Measurements from ENCODE around the gene SH3TC2. TPM values are rescaled to one million over a fixed set of nuclear protein-coding genes. Genes with fewer than 3 reads are reported as not detected.

SH3TC2 gene
- total RNA-seq, 2 donors from 2014 or later: 0.33 to 8.6 TPM

DNA sequence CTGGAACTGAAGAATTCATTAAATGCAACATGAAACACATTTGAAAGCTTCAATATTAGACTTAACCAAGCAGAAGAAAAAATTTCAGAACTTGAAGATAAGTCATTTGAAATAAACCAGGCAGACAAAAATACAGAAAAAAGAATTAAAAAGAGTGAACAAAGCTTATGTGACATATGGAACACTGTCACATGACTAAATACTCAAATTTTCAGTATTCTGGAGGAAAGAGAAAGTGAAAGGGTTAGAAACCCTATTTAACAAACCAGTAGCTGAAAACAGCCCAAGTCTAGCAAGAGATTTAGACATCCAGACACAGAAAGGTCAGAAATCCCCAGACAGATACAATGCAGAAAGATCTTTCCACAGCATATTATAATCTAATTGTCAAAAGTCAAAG is 37.1 kb upstream of the SH3TC2 start:
- Histone ChIP-seq H3K27me3 (no peaks in the 10 kb centered on the region), H3K27ac (no peak overlapping the region), H3K36me3 (replicated peaks in 1 of 2; ENCODE audit: insufficient read depth in 1 of 2, low read depth in 2 of 2) (no peaks in the 10 kb centered on the region), H3K9me3 (no peaks in the 10 kb centered on the region), H3K4me3 (no peak overlapping the region), H3K4me1 (no peaks in the 10 kb centered on the region)
- ATAC-seq (no peak), DNase-seq (no peak)
- TF ChIP-seq, protein P1, sequence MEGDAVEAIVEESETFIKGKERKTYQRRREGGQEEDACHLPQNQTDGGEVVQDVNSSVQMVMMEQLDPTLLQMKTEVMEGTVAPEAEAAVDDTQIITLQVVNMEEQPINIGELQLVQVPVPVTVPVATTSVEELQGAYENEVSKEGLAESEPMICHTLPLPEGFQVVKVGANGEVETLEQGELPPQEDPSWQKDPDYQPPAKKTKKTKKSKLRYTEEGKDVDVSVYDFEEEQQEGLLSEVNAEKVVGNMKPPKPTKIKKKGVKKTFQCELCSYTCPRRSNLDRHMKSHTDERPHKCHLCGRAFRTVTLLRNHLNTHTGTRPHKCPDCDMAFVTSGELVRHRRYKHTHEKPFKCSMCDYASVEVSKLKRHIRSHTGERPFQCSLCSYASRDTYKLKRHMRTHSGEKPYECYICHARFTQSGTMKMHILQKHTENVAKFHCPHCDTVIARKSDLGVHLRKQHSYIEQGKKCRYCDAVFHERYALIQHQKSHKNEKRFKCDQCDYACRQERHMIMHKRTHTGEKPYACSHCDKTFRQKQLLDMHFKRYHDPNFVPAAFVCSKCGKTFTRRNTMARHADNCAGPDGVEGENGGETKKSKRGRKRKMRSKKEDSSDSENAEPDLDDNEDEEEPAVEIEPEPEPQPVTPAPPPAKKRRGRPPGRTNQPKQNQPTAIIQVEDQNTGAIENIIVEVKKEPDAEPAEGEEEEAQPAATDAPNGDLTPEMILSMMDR (IDR thresholded peaks at IDR 0.05): no peak
- no peak for TF ChIP-seq POLR2A (IDR thresholded peaks at IDR 0.05)
- intact Hi-C loops (cut with DNase I): loop anchor here (10.0 kb wide), 1 partner anchor 365 kb away; no protein-coding TSS in a partner anchor

DNA sequence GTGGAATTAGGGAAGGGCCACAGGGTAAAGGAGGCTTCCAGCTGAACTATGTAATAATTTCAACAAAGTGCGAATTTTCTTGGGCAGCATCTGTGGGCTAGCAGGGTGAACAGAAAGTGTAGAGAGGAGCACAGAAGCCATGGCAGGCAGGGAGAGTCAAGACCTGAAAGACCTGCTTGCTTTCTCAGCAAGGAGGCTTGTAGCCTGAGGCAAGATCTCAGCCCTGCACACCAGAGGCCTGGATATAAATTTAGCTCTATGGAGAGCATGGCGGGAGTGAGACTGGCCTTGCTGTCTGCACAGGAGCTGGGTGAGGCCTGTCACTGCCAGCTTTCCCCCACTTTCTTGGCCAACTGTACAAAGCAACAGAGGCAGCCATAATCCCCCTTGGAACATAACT is 32.1 kb upstream of the SH3TC2 start:
- WGBS, 2 donors: 82 to 92% methylated on average over 2 of the region's 2 CpGs
- no peak for ATAC-seq
- H3K27ac ChIP-seq: no peak overlapping the region
- no peaks in the 10 kb centered on the region for H3K4me1 ChIP-seq
- H3K9me3 ChIP-seq: no peaks in the 10 kb centered on the region
- H3K27me3 ChIP-seq: no peaks in the 10 kb centered on the region
- H3K36me3 ChIP-seq (replicated peaks in 1 of 2; ENCODE audit: insufficient read depth in 1 of 2, low read depth in 2 of 2): no peaks in the 10 kb centered on the region
- intact Hi-C loops (cut with DNase I): no loop called here
- no peak for TF ChIP-seq POLR2A (IDR thresholded peaks at IDR 0.05)
- TF ChIP-seq, protein P1 (IDR thresholded peaks at IDR 0.05): no peak
- no peak for DNase-seq
- no peak overlapping the region for H3K4me3 ChIP-seq

DNA sequence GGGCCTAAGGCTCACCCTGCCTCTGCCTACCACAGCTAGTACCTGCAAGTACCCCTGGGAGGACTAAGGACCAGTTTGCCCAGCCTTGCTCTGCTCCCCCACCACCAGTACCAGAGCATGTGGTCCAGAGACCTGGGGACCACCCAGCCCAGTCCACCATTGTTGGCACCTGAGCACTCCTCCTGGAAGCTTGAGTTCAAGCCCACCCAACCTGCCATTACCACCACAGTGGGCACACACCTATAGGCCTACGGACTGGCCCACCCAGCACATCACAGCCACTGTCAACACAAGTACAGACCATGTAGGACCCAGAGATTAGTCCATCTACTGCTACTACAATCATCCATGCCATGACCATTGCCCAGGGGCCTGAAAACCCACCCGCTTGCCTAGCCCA is 30.8 kb upstream of the SH3TC2 start:
- intact Hi-C loops (cut with DNase I): no loop called here
- Histone ChIP-seq H3K27me3 (no peaks in the 10 kb centered on the region), H3K36me3 (replicated peaks in 1 of 2; ENCODE audit: insufficient read depth in 1 of 2, low read depth in 2 of 2) (no peaks in the 10 kb centered on the region), H3K27ac (no peak overlapping the region), H3K9me3 (no peaks in the 10 kb centered on the region), H3K4me3 (no peak overlapping the region), H3K4me1 (no peaks in the 10 kb centered on the region)
- WGBS, 2 donors: 42% methylated on average over 2 of the region's 2 CpGs; no CpG with 5 or more reads in 1 of the 2 donors
- DNase-seq (no peak), ATAC-seq (no peak)
- TF ChIP-seq POLR2A (IDR thresholded peaks at IDR 0.05): no peak
- TF ChIP-seq, protein P1 (IDR thresholded peaks at IDR 0.05): no peak

DNA sequence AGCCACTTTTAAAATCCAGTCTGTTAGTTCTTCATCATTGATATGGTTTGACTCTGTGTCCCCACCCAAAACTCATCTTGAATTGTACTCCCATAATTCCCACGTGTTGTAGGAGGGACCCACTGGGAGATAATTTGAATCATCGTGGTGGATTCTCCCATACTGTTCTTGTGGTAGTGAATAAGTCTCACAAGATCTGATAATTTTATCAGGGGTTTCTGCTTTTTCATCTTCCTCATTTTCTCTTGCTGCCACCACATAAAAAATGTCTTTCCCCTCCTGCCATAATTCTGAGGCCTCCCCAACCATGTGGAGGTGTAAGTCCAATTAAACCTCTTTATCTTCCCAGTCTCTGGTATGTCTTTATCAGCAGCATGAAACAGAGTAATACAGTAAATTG is 26.9 kb upstream of the SH3TC2 start:
- 34 to 45% methylated on average over 2 of the region's 2 CpGs for WGBS, 2 donors
- no peaks in the 10 kb centered on the region for H3K36me3 ChIP-seq (replicated peaks in 1 of 2; ENCODE audit: insufficient read depth in 1 of 2, low read depth in 2 of 2)
- no peak for ATAC-seq
- H3K27me3 ChIP-seq: no peaks in the 10 kb centered on the region
- H3K4me1 ChIP-seq: no peaks in the 10 kb centered on the region
- no peaks in the 10 kb centered on the region for H3K9me3 ChIP-seq
- DNase-seq: no peak
- no peak overlapping the region for H3K4me3 ChIP-seq
- TF ChIP-seq, protein P1 (IDR thresholded peaks at IDR 0.05): no peak
- no peak for TF ChIP-seq POLR2A (IDR thresholded peaks at IDR 0.05)
- intact Hi-C loops (cut with DNase I): no loop called here
- no peak overlapping the region for H3K27ac ChIP-seq

DNA sequence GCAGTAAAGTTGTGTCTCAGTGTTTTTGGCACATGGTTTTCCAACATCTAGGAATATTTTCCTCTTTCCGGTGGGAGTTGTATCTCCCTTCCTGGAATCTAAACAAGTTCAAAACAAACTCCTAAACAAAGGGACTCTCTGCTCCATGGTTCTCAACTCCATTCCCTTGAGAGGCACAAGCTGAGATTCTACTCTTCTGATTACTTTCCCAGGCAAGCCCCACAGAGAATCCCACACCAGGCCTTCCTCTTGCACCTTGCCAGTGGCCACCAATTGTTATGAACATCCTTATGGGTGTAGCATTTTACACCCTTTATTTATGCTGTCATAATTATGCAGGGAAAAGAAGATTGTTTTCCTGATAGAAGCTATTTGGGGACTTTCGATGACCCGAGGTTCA is 25.8 kb upstream of the SH3TC2 start:
- DNase-seq (no peak), ATAC-seq (no peak)
- Histone ChIP-seq H3K4me1 (no peaks in the 10 kb centered on the region), H3K36me3 (replicated peaks in 1 of 2; ENCODE audit: insufficient read depth in 1 of 2, low read depth in 2 of 2) (no peaks in the 10 kb centered on the region), H3K9me3 (no peaks in the 10 kb centered on the region), H3K4me3 (no peak overlapping the region), H3K27ac (no peak overlapping the region), H3K27me3 (no peaks in the 10 kb centered on the region)
- intact Hi-C loops (cut with DNase I): no loop called here
- TF ChIP-seq, protein P1 (IDR thresholded peaks at IDR 0.05): no peak
- TF ChIP-seq POLR2A (IDR thresholded peaks at IDR 0.05): no peak
- 73 to 91% methylated on average over 3 of the region's 3 CpGs for WGBS, 2 donors
